ENCODE data around the gene ICOS. TPM values are rescaled to one million over a fixed set of nuclear protein-coding genes. Genes with fewer than 3 reads are reported as not detected.

Gene ICOS
- total and polyA plus RNA-seq, 2 of the 4 experiments (the other 2 are of a cell fraction), result not detected

DNA sequence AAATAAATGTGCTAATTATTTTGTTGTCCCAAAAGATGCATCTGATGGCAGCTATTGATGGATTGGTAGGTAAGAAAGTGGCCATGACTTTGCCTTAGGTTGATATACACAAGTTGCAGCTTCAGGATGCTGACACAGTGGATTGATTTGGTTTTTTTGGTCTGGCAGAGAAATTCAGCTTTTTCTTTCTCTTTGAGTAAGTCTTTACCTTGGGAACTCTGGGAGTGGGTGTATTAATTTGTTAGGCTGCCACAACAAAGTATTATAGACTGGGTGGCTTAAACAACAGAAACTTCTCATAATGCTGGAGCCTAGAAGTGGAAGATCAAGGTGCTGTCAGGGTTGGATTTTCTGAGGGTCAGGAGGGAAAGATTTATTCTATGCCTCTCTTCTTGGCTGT lies 19.8 kb upstream of the ICOS start:
- intact Hi-C loops (cut with micrococcal nuclease), result no loop called here
- Histone ChIP-seq H2AK9ac (replicated peaks; ENCODE audit: low read depth, low read length, poor library complexity) (no peak overlapping the region), H3K9ac (ENCODE audit: low read depth, low read length) (no peak overlapping the region), H3K4me2 (ENCODE audit: low read depth, low read length) (no peak overlapping the region), H2BK20ac (ENCODE audit: low read depth, low read length) (no peak overlapping the region), H2AFZ (replicated peaks; ENCODE audit: low read length, poor library complexity) (no peak overlapping the region), H2AK5ac (ENCODE audit: low read depth, low read length) (no peak overlapping the region), H4K8ac (ENCODE audit: low read depth in 2 of 2, low read length in 2 of 2) (no peak overlapping the region), H3K18ac (ENCODE audit: low read depth, low read length) (no peak overlapping the region), H3K9me1 (ENCODE audit: insufficient read depth, low read length) (no peaks in the 10 kb centered on the region), H4K20me1 (ENCODE audit: insufficient read depth, low read length) (no peaks in the 10 kb centered on the region), H4K5ac (ENCODE audit: low read depth, low read length) (no peak overlapping the region), H3K56ac (ENCODE audit: extremely low read depth, insufficient read depth, low read length) (no peak overlapping the region), H4K91ac (ENCODE audit: insufficient read depth, low read depth, low read length) (no peak overlapping the region), H2BK120ac (ENCODE audit: low read depth, low read length) (no peak overlapping the region), H3K4ac (ENCODE audit: low read depth, low read length) (no peak overlapping the region), H3K4me1 (ENCODE audit: control insufficient read depth, insufficient read depth, low read length) (no peaks in the 10 kb centered on the region), H3K79me1 (ENCODE audit: low read depth in 1 of 2, low read length in 2 of 2) (no peaks in the 10 kb centered on the region), H3K14ac (replicated peaks; ENCODE audit: low read depth, low read length) (no peak overlapping the region), H2BK5ac (ENCODE audit: low read depth, low read length, poor library complexity, severe bottlenecking) (no peak overlapping the region), H2BK15ac (ENCODE audit: low read depth, low read length) (no peak overlapping the region), H3K27ac (ENCODE audit: insufficient read depth, low read length) (no peak overlapping the region), H3K27me3 (ENCODE audit: control insufficient read depth, insufficient read depth, low read length) (peaks cover 20% of the 10 kb centered on the region), H3K4me3 (ENCODE audit: insufficient read depth, low read depth, low read length) (no peak overlapping the region), H3K23ac (ENCODE audit: low read depth, low read length) (no peak overlapping the region), H3K9me3 (ENCODE audit: control insufficient read depth, insufficient read depth, low read length) (no peaks in the 10 kb centered on the region), H3K36me3 (ENCODE audit: control insufficient read depth, insufficient read depth, low read length) (no peaks in the 10 kb centered on the region)
- dilution Hi-C loops (cut with HindIII; ENCODE audit: low sequenced_read_pairs, unreplicated experiment), result no loop called here
- ATAC-seq (ENCODE audit: low read depth) (no peak), DNase-seq (no peak)
- CTCF ChIA-PET, result no interaction called here
- BruUV-seq (replicated peaks), result no TSS peak
- TF ChIP-seq RCOR1 (IDR thresholded peaks at IDR 0.05; ENCODE audit: insufficient replicate concordance, low read length) (no peak), RAD21 (IDR thresholded peaks at IDR 0.05; ENCODE audit: low read length) (no peak), CHD1 (IDR thresholded peaks at IDR 0.05; ENCODE audit: low read depth, low read length) (no peak), FOS (IDR thresholded peaks at IDR 0.05; ENCODE audit: low read depth, low read length) (no peak), SMC3 (IDR thresholded peaks at IDR 0.05; ENCODE audit: low read depth, low read length) (no peak), NFE2L2 (IDR thresholded peaks at IDR 0.05; ENCODE audit: low read depth, low read length) (no peak), RFX5 (IDR thresholded peaks at IDR 0.05; ENCODE audit: low read depth, low read length) (no peak), MAFK (IDR thresholded peaks at IDR 0.05; ENCODE audit: low read depth, low read length) (no peak), BHLHE40 (IDR thresholded peaks at IDR 0.05; ENCODE audit: low read depth, low read length) (no peak), CEBPB (IDR thresholded peaks at IDR 0.05; ENCODE audit: low read depth, low read length) (no peak), MAZ (IDR thresholded peaks at IDR 0.05; ENCODE audit: borderline replicate concordance, low read depth, low read length) (no peak)
- TF ChIP-seq, protein P1, sequence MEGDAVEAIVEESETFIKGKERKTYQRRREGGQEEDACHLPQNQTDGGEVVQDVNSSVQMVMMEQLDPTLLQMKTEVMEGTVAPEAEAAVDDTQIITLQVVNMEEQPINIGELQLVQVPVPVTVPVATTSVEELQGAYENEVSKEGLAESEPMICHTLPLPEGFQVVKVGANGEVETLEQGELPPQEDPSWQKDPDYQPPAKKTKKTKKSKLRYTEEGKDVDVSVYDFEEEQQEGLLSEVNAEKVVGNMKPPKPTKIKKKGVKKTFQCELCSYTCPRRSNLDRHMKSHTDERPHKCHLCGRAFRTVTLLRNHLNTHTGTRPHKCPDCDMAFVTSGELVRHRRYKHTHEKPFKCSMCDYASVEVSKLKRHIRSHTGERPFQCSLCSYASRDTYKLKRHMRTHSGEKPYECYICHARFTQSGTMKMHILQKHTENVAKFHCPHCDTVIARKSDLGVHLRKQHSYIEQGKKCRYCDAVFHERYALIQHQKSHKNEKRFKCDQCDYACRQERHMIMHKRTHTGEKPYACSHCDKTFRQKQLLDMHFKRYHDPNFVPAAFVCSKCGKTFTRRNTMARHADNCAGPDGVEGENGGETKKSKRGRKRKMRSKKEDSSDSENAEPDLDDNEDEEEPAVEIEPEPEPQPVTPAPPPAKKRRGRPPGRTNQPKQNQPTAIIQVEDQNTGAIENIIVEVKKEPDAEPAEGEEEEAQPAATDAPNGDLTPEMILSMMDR (conservative IDR thresholded peaks at IDR 0.05; ENCODE audit: low read depth, low read length), result no peak
- TF ChIP-seq, protein P2, sequence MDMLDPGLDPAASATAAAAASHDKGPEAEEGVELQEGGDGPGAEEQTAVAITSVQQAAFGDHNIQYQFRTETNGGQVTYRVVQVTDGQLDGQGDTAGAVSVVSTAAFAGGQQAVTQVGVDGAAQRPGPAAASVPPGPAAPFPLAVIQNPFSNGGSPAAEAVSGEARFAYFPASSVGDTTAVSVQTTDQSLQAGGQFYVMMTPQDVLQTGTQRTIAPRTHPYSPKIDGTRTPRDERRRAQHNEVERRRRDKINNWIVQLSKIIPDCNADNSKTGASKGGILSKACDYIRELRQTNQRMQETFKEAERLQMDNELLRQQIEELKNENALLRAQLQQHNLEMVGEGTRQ (IDR thresholded peaks at IDR 0.05; ENCODE audit: low read depth, low read length), result no peak
- TF ChIP-seq, protein P3, sequence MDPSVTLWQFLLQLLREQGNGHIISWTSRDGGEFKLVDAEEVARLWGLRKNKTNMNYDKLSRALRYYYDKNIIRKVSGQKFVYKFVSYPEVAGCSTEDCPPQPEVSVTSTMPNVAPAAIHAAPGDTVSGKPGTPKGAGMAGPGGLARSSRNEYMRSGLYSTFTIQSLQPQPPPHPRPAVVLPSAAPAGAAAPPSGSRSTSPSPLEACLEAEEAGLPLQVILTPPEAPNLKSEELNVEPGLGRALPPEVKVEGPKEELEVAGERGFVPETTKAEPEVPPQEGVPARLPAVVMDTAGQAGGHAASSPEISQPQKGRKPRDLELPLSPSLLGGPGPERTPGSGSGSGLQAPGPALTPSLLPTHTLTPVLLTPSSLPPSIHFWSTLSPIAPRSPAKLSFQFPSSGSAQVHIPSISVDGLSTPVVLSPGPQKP (IDR thresholded peaks at IDR 0.05; ENCODE audit: borderline replicate concordance, low read depth, low read length), result no peak
- POLR2A ChIA-PET (ENCODE audit: unreplicated experiment), result no interaction called here
- in situ Hi-C loops (cut with MboI; ENCODE audit: low sequenced_read_pairs), result loop anchor here (25.0 kb wide), 1 partner anchor 1329 kb away; no protein-coding TSS in a partner anchor

All from IMR-90 (cell line).